ENCODE data around the gene TMEM135. TPM values are rescaled to one million over a fixed set of nuclear protein-coding genes. Genes with fewer than 3 reads are reported as not detected.

TMEM135 gene
- total RNA-seq, 1 experiment from 2014 or later = 14.0 TPM

DNA sequence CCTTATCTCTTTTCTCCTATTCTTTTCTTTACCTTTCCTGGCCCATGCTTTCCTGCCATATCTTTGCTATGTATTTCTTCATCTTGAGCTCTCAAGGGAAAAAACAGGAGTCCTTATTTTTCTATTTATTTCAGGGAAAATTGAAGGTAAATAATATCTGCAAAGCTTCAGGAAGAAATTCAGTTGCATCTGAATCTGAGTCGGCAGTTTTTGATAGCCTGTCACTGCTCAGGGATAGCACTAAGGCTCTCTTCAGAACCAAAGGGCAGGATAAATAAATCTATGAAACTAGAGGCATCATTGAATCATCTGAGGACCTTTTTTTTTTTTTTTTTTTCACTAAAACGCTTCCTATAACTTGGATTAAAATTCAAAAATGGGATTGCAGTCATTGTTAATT, 288.9 kb downstream of the TMEM135 start:
- POLR2A ChIA-PET (ENCODE audit: unreplicated experiment) = no interaction called here
- no peak for ATAC-seq
- CTCF ChIA-PET = no interaction called here

DNA sequence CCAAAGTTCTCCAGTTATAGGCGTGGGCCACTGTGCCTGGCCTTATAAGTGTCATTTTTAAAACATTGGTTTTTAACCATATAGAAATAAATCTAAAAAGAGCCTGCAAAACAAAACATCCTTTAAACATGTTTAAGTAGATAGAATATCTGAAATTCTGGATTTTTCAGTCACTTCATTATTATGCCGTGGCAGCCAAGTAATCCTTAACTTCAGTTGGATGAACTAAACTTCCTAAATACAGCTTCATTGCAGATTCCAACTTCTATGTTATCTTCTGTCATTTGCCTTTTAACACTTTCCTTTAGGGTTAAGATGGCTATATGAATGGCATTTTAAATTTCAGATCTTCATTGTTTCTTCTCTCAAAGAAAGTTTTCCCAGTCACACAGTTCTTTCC, 291.4 kb downstream of the TMEM135 start:
- H3K36me3 ChIP-seq (ENCODE audit: low read depth, low read length) = no peaks in the 10 kb centered on the region
- no peaks in the 10 kb centered on the region for H3K27me3 ChIP-seq (ENCODE audit: low read length)

More for the DNA sequence above, 288.9 kb downstream of the TMEM135 start:
- Histone ChIP-seq H3K9ac (ENCODE audit: low read length) (no peak overlapping the region), H3K9me2 (replicated peaks; ENCODE audit: low read length) (no peaks in the 10 kb centered on the region), H4K20me1 (ENCODE audit: low read length) (no peaks in the 10 kb centered on the region), H3K79me2 (ENCODE audit: low read length) (no peaks in the 10 kb centered on the region), H3K36me3 (ENCODE audit: low read depth, low read length) (no peaks in the 10 kb centered on the region), H3K9me3 (ENCODE audit: low read length) (no peaks in the 10 kb centered on the region), H3K27me3 (ENCODE audit: low read length) (no peaks in the 10 kb centered on the region), H3K4me2 (ENCODE audit: low read length) (no peak overlapping the region), H3K4me3 (ENCODE audit: low read length) (no peak overlapping the region), H2AFZ (ENCODE audit: low read length) (no peak overlapping the region), H3K27ac (ENCODE audit: low read length) (no peak overlapping the region), H3K4me1 (ENCODE audit: insufficient read depth, low read length) (no peaks in the 10 kb centered on the region), H3F3A (ENCODE audit: low read length, unreplicated experiment) (no peaks in the 10 kb centered on the region)
- intact Hi-C loops (cut with micrococcal nuclease) = no loop called here
- DNase-seq = no peak
- no peak for TF ChIP-seq EZH2 (IDR thresholded peaks at IDR 0.05; ENCODE audit: low read length, unreplicated experiment)
- TF ChIP-seq, protein P1, sequence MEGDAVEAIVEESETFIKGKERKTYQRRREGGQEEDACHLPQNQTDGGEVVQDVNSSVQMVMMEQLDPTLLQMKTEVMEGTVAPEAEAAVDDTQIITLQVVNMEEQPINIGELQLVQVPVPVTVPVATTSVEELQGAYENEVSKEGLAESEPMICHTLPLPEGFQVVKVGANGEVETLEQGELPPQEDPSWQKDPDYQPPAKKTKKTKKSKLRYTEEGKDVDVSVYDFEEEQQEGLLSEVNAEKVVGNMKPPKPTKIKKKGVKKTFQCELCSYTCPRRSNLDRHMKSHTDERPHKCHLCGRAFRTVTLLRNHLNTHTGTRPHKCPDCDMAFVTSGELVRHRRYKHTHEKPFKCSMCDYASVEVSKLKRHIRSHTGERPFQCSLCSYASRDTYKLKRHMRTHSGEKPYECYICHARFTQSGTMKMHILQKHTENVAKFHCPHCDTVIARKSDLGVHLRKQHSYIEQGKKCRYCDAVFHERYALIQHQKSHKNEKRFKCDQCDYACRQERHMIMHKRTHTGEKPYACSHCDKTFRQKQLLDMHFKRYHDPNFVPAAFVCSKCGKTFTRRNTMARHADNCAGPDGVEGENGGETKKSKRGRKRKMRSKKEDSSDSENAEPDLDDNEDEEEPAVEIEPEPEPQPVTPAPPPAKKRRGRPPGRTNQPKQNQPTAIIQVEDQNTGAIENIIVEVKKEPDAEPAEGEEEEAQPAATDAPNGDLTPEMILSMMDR (conservative IDR thresholded peaks at IDR 0.05; ENCODE audit: low read depth, low read length) = no peak
- TF ChIP-seq EZH2phosphoT487 (IDR thresholded peaks at IDR 0.05; ENCODE audit: borderline replicate concordance, low read length) = no peak
- BruUV-seq (replicated peaks) = no TSS peak

DNA sequence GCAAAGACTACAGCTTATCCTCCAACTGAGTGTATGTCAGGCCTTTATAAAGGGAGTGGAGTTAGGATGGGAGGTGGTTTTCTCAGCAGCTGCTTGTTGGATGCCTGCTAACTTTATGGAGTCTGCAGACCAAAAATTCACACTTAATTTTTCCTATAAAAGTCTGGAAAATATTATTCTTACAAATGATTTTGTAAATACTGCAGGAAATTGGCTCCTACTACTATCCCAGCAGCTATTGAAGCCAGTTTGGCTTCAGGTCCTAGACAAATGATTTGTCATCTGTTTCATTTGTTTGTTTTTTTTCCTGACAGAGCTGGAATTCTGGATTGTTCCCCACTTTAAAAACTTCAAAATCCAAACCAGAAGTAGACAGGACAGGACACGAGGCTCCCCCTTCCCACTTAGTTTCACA, 292.5 kb downstream of the TMEM135 start:
- intact Hi-C loops (cut with micrococcal nuclease) = no loop called here
- Histone ChIP-seq H3K27ac (ENCODE audit: low read length) (no peak overlapping the region), H3F3A (ENCODE audit: low read length, unreplicated experiment) (no peaks in the 10 kb centered on the region), H3K4me1 (ENCODE audit: insufficient read depth, low read length) (no peaks in the 10 kb centered on the region), H3K4me2 (ENCODE audit: low read length) (no peak overlapping the region), H3K9me2 (replicated peaks; ENCODE audit: low read length) (no peaks in the 10 kb centered on the region), H4K20me1 (ENCODE audit: low read length) (no peaks in the 10 kb centered on the region), H3K9ac (ENCODE audit: low read length) (no peak overlapping the region), H3K27me3 (ENCODE audit: low read length) (no peaks in the 10 kb centered on the region), H3K4me3 (ENCODE audit: low read length) (no peak overlapping the region), H3K79me2 (ENCODE audit: low read length) (no peaks in the 10 kb centered on the region), H3K36me3 (ENCODE audit: low read depth, low read length) (no peaks in the 10 kb centered on the region), H2AFZ (ENCODE audit: low read length) (no peak overlapping the region), H3K9me3 (ENCODE audit: low read length) (no peaks in the 10 kb centered on the region)
- BruUV-seq (replicated peaks) = no TSS peak
- ATAC-seq (no peak), DNase-seq (no peak)
- POLR2A ChIA-PET (ENCODE audit: unreplicated experiment) = interaction anchor here (0.6 kb wide), 1 partner anchor 1194 kb away, joined by 5 read pairs; no protein-coding TSS in a partner anchor
- TF ChIP-seq, protein P1 (conservative IDR thresholded peaks at IDR 0.05; ENCODE audit: low read depth, low read length) = no peak
- TF ChIP-seq EZH2 (IDR thresholded peaks at IDR 0.05; ENCODE audit: low read length, unreplicated experiment) (no peak), EZH2phosphoT487 (IDR thresholded peaks at IDR 0.05; ENCODE audit: borderline replicate concordance, low read length) (no peak)
- CTCF ChIA-PET = no interaction called here

More for the DNA sequence above, 291.4 kb downstream of the TMEM135 start:
- H4K20me1 ChIP-seq (ENCODE audit: low read length) = no peaks in the 10 kb centered on the region
- H3K4me1 ChIP-seq (ENCODE audit: insufficient read depth, low read length) = no peaks in the 10 kb centered on the region
- no peaks in the 10 kb centered on the region for H3K9me2 ChIP-seq (replicated peaks; ENCODE audit: low read length)
- no TSS peak for BruUV-seq (replicated peaks)
- H2AFZ ChIP-seq (ENCODE audit: low read length) = no peak overlapping the region
- H3F3A ChIP-seq (ENCODE audit: low read length, unreplicated experiment) = no peaks in the 10 kb centered on the region
- no peaks in the 10 kb centered on the region for H3K9me3 ChIP-seq (ENCODE audit: low read length)
- no peaks in the 10 kb centered on the region for H3K79me2 ChIP-seq (ENCODE audit: low read length)
- DNase-seq (no peak), ATAC-seq (no peak)
- intact Hi-C loops (cut with micrococcal nuclease) = no loop called here
- POLR2A ChIA-PET (ENCODE audit: unreplicated experiment) = no interaction called here
- H3K4me2 ChIP-seq (ENCODE audit: low read length) = no peak overlapping the region
- H3K9ac ChIP-seq (ENCODE audit: low read length) = no peak overlapping the region
- H3K27ac ChIP-seq (ENCODE audit: low read length) = no peak overlapping the region
- H3K4me3 ChIP-seq (ENCODE audit: low read length) = no peak overlapping the region
- no peak for TF ChIP-seq EZH2phosphoT487 (IDR thresholded peaks at IDR 0.05; ENCODE audit: borderline replicate concordance, low read length)
- TF ChIP-seq EZH2 (IDR thresholded peaks at IDR 0.05; ENCODE audit: low read length, unreplicated experiment) = no peak
- TF ChIP-seq, protein P1 (conservative IDR thresholded peaks at IDR 0.05; ENCODE audit: low read depth, low read length) = no peak
- CTCF ChIA-PET = no interaction called here

Data from PC-3 (cell line).